Endothelial cell of umbilical vein (primary cell): ENCODE results near the gene TOM1. TPM values are rescaled to one million over a fixed set of nuclear protein-coding genes. Genes with fewer than 3 reads are reported as not detected.

Source experiments
- BruUV-seq: library from RNA; stranded (reverse); fragments of 400-500 nt; replicated peaks from 2 replicates; lab custom pipeline; 2021; lab: Mats Ljungman, UMichigan
- CTCF ChIA-PET: fragments of 300-600, 350-600 bp; sonication (Branson Sonifier 250); formaldehyde crosslinking; loops from one replicate; lab custom pipeline; 2021; ENCODE audit warnings: antibody characterized with exemption, inconsistent platforms; lab: Charles Lee
- POLR2A ChIA-PET: fragments of 300-600, 350-600 bp; sonication (Branson Sonifier 250); formaldehyde crosslinking; loops from one replicate; lab custom pipeline; 2021; ENCODE audit warnings: antibody characterized with exemption, inconsistent platforms; lab: Charles Lee
- DNase-seq: peaks from one replicate; pipeline ENCODE4 v3.0.0-alpha.2; 2011; ENCODE audit warnings: low read depth, low spot score
- FAIRE-seq: peaks from 2 replicates; lab custom pipeline; 2011; peaks lifted over from hg19 to GRCh38; lab: Jason Lieb, UNC
- H2AFZ ChIP-seq: 2 replicates; pipeline ENCODE4 v1.6.0; 2012; ENCODE audit warnings: low read depth, low read length, control low read depth, inconsistent platforms
- H3K27ac ChIP-seq: 2 replicates; pipeline ENCODE4 v1.5.1; 2011; ENCODE audit warnings: low read depth, mild to moderate bottlenecking, control low read depth, low read length, moderate library complexity; ENCODE audit not compliant: insufficient read depth
- H3K27me3 ChIP-seq, 2 experiments: 2 replicates each; pipeline versions ENCODE4 v1.6.0 to v1.6.1; 2011; ENCODE audit warnings: low read length in 2 of 2, mixed read lengths in 1 of 2; ENCODE audit not compliant: control insufficient read depth in 2 of 2, insufficient read depth in 2 of 2
- H3K36me3 ChIP-seq, 2 experiments: 2 replicates in 1 of 2; 3 replicates in 1 of 2; pipeline ENCODE4 v1.5.1; 2011; ENCODE audit warnings: low read length in 2 of 2, mild to moderate bottlenecking in 1 of 2, moderate library complexity in 1 of 2; ENCODE audit not compliant: control insufficient read depth in 2 of 2, insufficient read depth in 2 of 2; ENCODE audit errors: extremely low read depth in 1 of 2
- H3K4me1 ChIP-seq: 3 replicates; pipeline ENCODE4 v1.5.1; 2011; ENCODE audit warnings: mild to moderate bottlenecking, low read length; ENCODE audit not compliant: control insufficient read depth, insufficient read depth; ENCODE audit errors: extremely low read depth
- H3K4me2 ChIP-seq: 2 replicates; pipeline ENCODE4 v1.6.1; 2011; ENCODE audit warnings: low read length, control low read depth, mixed read lengths; ENCODE audit not compliant: insufficient read depth
- H3K4me3 ChIP-seq, 3 experiments: fragments of 200-600 bp in 1 of 3; sonication (generic), shearing (Covaris generic) in 1 of 3; replicated peaks in 1 of 3; 2 replicates each; pipeline ENCODE4 v1.5.1; 2011 to 2016; ENCODE audit warnings: control low read depth in 3 of 3, low read length in 3 of 3, mild to moderate bottlenecking in 2 of 3, inconsistent platforms in 1 of 3, low read depth in 1 of 3, moderate library complexity in 1 of 3; ENCODE audit not compliant: insufficient read depth in 1 of 3
- H3K79me2 ChIP-seq: 2 replicates; pipeline ENCODE4 v1.6.0; 2012; ENCODE audit warnings: low read length, inconsistent platforms; ENCODE audit not compliant: control insufficient read depth, insufficient read depth
- H3K9ac ChIP-seq: replicated peaks from 2 replicates; pipeline ENCODE3; 2011; ENCODE audit warnings: low read length, control low read depth; ENCODE audit not compliant: insufficient read depth; ENCODE audit errors: extremely low read depth
- H3K9me1 ChIP-seq: replicated peaks from 3 replicates; pipeline ENCODE4 v1.6.0; 2011; ENCODE audit warnings: mild to moderate bottlenecking, low read length; ENCODE audit not compliant: control insufficient read depth, insufficient read depth; ENCODE audit errors: extremely low read depth
- H3K9me3 ChIP-seq: replicated peaks from 2 replicates; pipeline ENCODE4 v1.5.1; 2012; ENCODE audit warnings: low read length, inconsistent platforms; ENCODE audit not compliant: control insufficient read depth, insufficient read depth
- H4K20me1 ChIP-seq: replicated peaks from 2 replicates; pipeline ENCODE3; 2011; ENCODE audit warnings: mild to moderate bottlenecking, low read length; ENCODE audit not compliant: control insufficient read depth, insufficient read depth; ENCODE audit errors: extremely low read depth
- CTCF ChIP-seq, 2 donors: IDR thresholded peaks; 1 replicate in 1 of 2; 2 replicates in 1 of 2; pipeline ENCODE4 v1.5.1; 2011; ENCODE audit warnings: low read length in 2 of 2, mild to moderate bottlenecking in 2 of 2, moderate library complexity in 2 of 2, control low read depth in 1 of 2, inconsistent platforms in 1 of 2, low read depth in 1 of 2; ENCODE audit not compliant: insufficient read depth in 1 of 2; ENCODE audit errors: extremely low read depth in 1 of 2
- EZH2 ChIP-seq: IDR thresholded peaks from 2 replicates; pipeline ENCODE4 v1.6.1; 2012; ENCODE audit warnings: borderline replicate concordance, low read depth, mild to moderate bottlenecking, moderate library complexity, low read length, inconsistent platforms; ENCODE audit not compliant: severe bottlenecking
- FOS ChIP-seq: IDR thresholded peaks from 2 replicates; pipeline ENCODE4 v1.6.1; 2011; ENCODE audit warnings: mild to moderate bottlenecking, low read length, moderate library complexity, borderline replicate concordance; ENCODE audit not compliant: insufficient read depth
- MAX ChIP-seq: IDR thresholded peaks from 2 replicates; pipeline ENCODE4 v1.6.1; 2011; ENCODE audit not compliant: insufficient read depth, insufficient read length
- MYC ChIP-seq: IDR thresholded peaks from one replicate; pipeline ENCODE4 v1.6.1; 2011; ENCODE audit warnings: mild to moderate bottlenecking, low read depth, low read length
- POLR2A ChIP-seq: IDR thresholded peaks from 2 replicates; pipeline ENCODE4 v1.6.1; 2012; ENCODE audit warnings: low read depth, mild to moderate bottlenecking, control low read depth, low read length
- POLR2AphosphoS5 ChIP-seq: IDR thresholded peaks from 2 replicates; pipeline ENCODE4 v1.6.1; 2012; ENCODE audit warnings: low read depth, mild to moderate bottlenecking, control low read depth, low read length, moderate library complexity; ENCODE audit not compliant: insufficient read depth
- dilution Hi-C: fragments of 300-500 bp; cut with MboI; formaldehyde crosslinking; loops from one replicate; pipeline ENCODE4 v1.15.0; 2019; ENCODE audit warnings: low sequenced_read_pairs; ENCODE audit not compliant: extremely low pct_ligation_motif_present
- intact Hi-C: fragments of 100-400 bp; cut with micrococcal nuclease; formaldehyde crosslinking; loops from one replicate; pipeline ENCODE4 v1.10.0; 2022
- polyA plus RNA-seq, 4 experiments: library from polyadenylated mRNA; depleted of rRNA in 3 of 4; stranded (reverse) in 3 of 4; unstranded in 1 of 4; fragments of >200 nt; gene quantifications; 2 replicates each; pipeline versions ENCODE4 v1.2.1 to v1.2.3, GENCODE V29; 2011 to 2012; ENCODE audit warnings: missing spikeins in 1 of 4
- total RNA-seq: library from RNA; stranded (reverse); gene quantifications from 2 replicates; pipeline ENCODE4 v1.2.3, GENCODE V29; 2021

The TOM1 gene
- total and polyA plus RNA-seq, 2 donors (not counting 3 experiments of a cell fraction or from before 2014, with no cell fraction given): 36.4 to 74.4 TPM

- ChIA-PET CTCF (interaction anchor here (1.7 kb wide), 1 partner anchor 19 kb away, joined by 4 read pairs; no protein-coding TSS in a partner anchor), POLR2A (no interaction called here)
- no peak for TF ChIP-seq CTCF (IDR thresholded peaks at IDR 0.05; ENCODE audit: extremely low read depth in 1 of 2, insufficient read depth in 1 of 2, low read depth in 1 of 2, low read length in 2 of 2)
- no peak for TF ChIP-seq FOS
- TF ChIP-seq POLR2A: no peak
- TF ChIP-seq POLR2AphosphoS5: no peak
- TF ChIP-seq EZH2: no peak
- TF ChIP-seq MAX: no peak
- TF ChIP-seq MYC: no peak
- H3K4me2 ChIP-seq: no peak overlapping the region
- H3K4me3 ChIP-seq: no peak overlapping the region
- H4K20me1 ChIP-seq: no peaks in the 10 kb centered on the region
- H3K9me3 ChIP-seq: no peaks in the 10 kb centered on the region
- dilution Hi-C loops: no loop called here
- peaks cover 2 to 39% of the 10 kb centered on the region in 2 experiments for H3K36me3 ChIP-seq
- H3K27ac ChIP-seq: no peak overlapping the region
- peaks cover 15% of the 10 kb centered on the region for H3K4me1 ChIP-seq
- H3K9me1 ChIP-seq: no peaks in the 10 kb centered on the region
- FAIRE-seq (no peak), DNase-seq (no peak)
- no peak overlapping the region for H2AFZ ChIP-seq
- intact Hi-C loops: no loop called here
- H3K79me2 ChIP-seq: no peaks in the 10 kb centered on the region
- BruUV-seq: no TSS peak
- H3K9ac ChIP-seq: no peak overlapping the region
- H3K27me3 ChIP-seq: no peaks in the 10 kb centered on the region
These were observed 25.5 kb downstream of the TOM1 start for GRCh38 chr22:35325209-35325608.
